Coronary artery (tissue), 2 donors: ENCODE measurements around the gene TMEM184B.

Experiments used
- DNase-seq: peaks from one replicate; pipeline ENCODE4 v3.0.0-alpha.2; 2017; ENCODE audit warnings: low spot score
- H3K27ac ChIP-seq, 2 donors: fragments of 200-600 bp; sonication (generic); one replicate each; pipeline ENCODE4 v1.5.1; 2016 to 2019
- H3K4me3 ChIP-seq: fragments of 200-600 bp; sonication (generic); 2 replicates; pipeline ENCODE4 v1.5.1; 2016; ENCODE audit warnings: mild to moderate bottlenecking, moderate library complexity
- TF ChIP-seq, protein P1 (sequence below): fragments of 200-600 bp; sonication (generic); IDR thresholded peaks from one replicate; pipeline ENCODE4 v1.5.1; 2019; ENCODE audit warnings: antibody characterized with exemption

Gene TMEM184B

DNA sequence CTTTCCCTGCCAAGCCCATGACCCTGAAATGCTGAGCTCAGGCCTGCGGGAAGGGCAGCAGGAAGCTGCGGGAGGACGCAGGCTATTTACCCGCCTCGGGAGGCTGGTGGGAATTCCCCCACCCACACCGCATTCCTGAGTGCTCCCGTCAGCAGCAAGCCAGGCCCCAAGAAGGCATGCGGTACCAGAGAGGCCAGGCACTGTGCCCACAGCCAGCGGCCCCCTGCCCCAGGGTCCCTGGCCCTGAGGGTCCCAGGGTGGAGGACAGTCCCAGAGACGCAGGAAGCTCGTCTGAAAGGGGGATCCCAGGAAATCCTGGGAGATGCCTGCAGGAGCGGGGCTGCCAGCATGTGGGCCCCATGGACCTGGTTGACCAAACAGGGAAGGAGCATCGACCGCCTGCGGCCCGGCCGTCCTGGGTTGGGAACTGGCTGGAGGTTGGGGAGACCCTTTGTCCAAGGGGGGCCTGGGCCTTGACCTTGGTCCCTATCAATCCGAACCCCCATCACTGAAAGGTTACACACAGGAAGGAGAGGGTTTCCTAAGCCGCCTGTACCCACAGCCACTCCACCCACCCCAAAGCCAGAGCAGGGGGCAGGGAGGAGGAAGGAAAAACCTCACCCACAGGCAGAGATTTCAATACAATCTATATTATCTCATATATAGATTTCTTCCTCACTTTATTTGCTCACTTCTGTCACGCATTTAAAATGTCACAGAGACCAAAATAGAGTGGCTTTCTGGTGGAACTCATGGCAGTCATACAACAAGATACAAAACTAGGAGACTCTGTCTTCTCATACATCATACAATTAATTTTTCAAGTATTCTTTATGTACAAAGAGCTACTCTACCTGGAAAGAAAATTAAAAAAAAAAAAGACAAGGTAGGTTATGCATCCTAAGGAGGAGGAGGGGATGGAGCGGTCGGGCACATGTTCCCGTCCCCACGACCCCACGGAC, 53.9 kb downstream of the TMEM184B start:
- Histone ChIP-seq H3K4me3 (peak overlapping the region; percentile 10), H3K27ac (peak overlapping the region; percentile 93 to 94)
- TF ChIP-seq, protein P1, sequence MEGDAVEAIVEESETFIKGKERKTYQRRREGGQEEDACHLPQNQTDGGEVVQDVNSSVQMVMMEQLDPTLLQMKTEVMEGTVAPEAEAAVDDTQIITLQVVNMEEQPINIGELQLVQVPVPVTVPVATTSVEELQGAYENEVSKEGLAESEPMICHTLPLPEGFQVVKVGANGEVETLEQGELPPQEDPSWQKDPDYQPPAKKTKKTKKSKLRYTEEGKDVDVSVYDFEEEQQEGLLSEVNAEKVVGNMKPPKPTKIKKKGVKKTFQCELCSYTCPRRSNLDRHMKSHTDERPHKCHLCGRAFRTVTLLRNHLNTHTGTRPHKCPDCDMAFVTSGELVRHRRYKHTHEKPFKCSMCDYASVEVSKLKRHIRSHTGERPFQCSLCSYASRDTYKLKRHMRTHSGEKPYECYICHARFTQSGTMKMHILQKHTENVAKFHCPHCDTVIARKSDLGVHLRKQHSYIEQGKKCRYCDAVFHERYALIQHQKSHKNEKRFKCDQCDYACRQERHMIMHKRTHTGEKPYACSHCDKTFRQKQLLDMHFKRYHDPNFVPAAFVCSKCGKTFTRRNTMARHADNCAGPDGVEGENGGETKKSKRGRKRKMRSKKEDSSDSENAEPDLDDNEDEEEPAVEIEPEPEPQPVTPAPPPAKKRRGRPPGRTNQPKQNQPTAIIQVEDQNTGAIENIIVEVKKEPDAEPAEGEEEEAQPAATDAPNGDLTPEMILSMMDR: no peak
- DNase-seq: peak; percentile 92

DNA sequence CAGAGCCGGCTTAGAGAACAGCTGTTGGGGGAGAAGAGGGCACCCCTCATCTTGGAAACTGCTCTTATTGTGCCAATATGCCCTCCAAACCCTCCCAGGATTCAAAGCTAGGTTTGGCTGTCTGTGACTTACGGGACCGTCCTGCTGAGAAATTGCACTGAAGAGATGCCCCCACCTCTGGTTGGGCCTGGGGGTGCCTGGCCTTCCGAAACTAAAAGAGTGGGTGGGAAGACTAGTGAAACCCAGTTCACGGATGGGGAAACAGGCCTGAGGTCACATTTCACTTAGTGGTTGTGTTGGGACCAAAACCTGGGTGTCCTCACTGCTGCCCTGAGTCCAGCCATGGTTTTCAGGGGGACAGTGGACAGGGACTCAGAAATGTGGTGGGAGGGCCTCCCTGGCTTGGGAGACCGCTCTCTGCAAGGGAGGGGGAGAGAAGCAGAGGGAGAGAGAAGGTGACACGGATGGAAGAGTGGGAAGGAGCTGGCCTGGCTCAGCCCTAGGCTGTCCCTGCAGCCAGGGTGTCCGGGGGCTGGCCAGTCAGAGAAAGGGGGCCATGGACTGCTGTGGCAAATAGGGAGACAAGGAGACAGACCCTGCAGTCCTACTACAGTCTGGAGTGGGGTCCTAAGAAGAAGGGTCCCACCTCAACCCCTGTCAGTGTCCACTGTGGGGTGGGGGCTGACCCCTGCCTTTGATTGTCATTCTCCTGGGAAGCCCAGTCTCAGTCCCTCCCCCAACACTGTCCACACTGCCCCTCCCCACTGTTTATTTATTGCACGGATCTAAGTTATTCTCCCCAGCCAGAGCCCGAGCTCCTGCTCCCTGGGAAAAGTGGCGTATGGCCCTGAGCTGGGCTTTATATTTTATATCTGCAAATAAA, 57.4 kb downstream of the TMEM184B start:
- TF ChIP-seq, protein P1: no peak
- DNase-seq: no peak
- H3K4me3 ChIP-seq: no peak overlapping the region
- peak overlapping the region; percentile 30 to 50 for H3K27ac ChIP-seq

DNA sequence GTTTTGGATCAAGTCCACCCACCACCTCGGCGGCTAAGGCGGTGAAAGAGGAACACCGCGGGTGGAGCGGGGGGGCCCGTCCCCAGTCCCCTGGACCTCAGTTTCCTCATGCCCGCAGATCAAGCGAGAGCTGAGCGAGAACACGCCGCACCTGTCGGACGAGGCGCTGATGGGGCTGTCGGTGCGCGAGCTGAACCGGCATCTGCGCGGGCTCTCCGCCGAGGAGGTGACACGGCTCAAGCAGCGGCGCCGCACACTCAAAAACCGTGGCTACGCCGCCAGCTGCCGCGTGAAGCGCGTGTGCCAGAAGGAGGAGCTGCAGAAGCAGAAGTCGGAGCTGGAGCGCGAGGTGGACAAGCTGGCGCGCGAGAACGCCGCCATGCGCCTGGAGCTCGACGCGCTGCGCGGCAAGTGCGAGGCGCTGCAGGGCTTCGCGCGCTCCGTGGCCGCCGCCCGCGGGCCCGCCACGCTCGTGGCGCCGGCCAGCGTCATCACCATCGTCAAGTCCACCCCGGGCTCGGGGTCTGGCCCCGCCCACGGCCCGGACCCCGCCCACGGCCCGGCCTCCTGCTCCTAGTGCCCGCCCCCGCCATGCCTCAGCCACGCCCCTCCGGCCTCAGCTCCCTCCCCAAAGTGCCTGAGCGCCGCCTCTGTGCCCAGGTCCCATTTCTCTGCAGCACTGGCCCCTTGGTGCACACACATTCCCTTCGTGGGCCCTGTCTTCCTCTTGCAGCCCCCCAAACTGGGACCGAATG, 58.3 kb downstream of the TMEM184B start:
- TF ChIP-seq, protein P1: no peak
- H3K27ac ChIP-seq: peak overlapping the region; percentile 24 to 50
- no peak for DNase-seq
- peak overlapping the region; percentile 60 for H3K4me3 ChIP-seq

DNA sequence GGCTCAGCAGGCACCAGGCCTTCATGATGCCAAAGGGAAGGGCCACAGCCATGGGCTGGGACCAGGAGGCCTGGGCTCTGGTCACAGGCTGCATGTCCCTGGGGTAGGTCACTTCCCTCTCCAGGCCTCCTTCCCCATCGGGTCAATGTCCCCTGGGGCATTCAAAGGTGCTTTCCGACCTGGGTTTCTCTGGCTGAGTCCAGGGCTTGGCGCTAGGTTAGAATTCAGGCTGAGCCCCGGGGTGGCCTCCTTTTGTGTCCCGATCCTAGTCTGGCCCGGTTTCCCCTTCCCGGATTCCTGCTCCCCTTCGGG, 58.9 kb downstream of the TMEM184B start:
- TF ChIP-seq, protein P1: no peak
- H3K27ac ChIP-seq: peak overlapping the region; percentile 24 to 50
- DNase-seq: no peak
- H3K4me3 ChIP-seq: peak overlapping the region; percentile 60

DNA sequence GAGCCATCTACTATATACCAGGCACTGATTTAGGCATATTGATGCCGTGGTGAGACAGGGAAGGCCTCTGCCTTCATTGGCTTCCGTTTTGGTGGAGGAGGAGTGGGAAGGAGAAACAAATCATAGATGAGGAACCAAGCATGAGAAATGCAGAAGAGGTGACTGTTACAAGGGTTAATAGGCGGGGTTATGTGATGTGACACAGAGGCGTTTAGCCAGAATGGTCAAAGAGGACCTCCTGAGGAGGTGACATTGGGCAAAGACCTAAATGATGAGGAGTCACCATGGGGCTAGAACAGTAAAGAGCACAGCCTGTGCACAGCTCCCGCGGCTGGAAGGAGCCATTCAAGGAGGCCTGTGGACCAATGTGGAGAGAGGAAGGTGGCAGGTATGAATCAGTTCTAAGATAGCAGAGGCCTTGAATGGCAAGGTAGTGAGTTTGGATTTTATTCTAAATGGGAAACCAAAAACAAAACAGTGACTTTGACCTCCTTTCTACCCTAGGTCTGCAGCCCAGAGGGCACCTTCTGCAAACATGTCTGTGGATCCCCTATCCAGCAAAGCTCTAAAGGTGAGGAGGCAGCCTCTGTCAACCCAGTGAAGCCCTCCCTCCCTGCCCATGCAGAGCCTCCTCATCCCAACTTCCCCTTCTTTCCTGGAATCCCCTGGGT, 59.4 kb downstream of the TMEM184B start:
- Histone ChIP-seq H3K27ac (peak overlapping the region; percentile 24 to 50), H3K4me3 (no peak overlapping the region)
- TF ChIP-seq, protein P1: no peak
- no peak for DNase-seq

DNA sequence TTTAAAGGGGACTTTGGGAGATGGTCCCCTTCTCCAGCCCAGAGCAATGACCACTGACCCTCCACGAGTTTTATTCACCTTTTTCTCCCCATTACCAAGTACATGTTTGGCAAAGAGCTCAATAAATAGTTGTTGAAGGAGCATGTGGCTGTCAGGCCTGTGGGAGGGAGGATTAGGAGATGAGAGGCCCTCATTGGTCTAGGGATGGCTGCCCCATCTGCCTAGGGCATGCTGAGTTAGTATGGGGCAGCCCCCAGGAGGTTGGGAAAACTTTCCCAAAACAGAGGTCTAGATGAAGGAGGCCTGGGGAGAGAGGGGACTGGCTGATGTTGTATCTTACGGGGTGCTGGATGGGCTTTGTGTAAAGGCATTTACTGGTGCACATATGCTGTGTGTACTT, 60.4 kb downstream of the TMEM184B start:
- TF ChIP-seq, protein P1: no peak
- Histone ChIP-seq H3K4me3 (no peak overlapping the region), H3K27ac (no peak overlapping the region)
- no peak for DNase-seq
